OCI-LY7 (cell line): ENCODE results near the gene IRF2. TPM values are rescaled to one million over a fixed set of nuclear protein-coding genes. Genes with fewer than 3 reads are reported as not detected.

ENCODE experiments used
- BruUV-seq: library from RNA; stranded (reverse); fragments of 400-500 nt; replicated peaks from 2 replicates; lab custom pipeline; 2021; lab: Mats Ljungman, UMichigan
- CTCF ChIA-PET: fragments of 300-600 bp; sonication (Branson Sonifier 250); formaldehyde crosslinking; loops from one replicate; lab custom pipeline; 2022; ENCODE audit warnings: antibody characterized with exemption; ENCODE audit not compliant: unreplicated experiment; lab: Charles Lee
- POLR2A ChIA-PET: fragments of 300-600 bp; sonication (Branson Sonifier 250); formaldehyde crosslinking; loops from one replicate; lab custom pipeline; 2022; ENCODE audit warnings: antibody characterized with exemption; lab: Charles Lee
- DNase-seq: peaks from one replicate; pipeline ENCODE4 v3.0.0-alpha.2; 2015; ENCODE audit warnings: low spot score
- H2AFZ ChIP-seq: fragments of 200-600 bp; sonication (generic), shearing (Covaris generic); 2 replicates; pipeline ENCODE4 v1.6.1; 2014; ENCODE audit warnings: mild to moderate bottlenecking, antibody characterized with exemption, low read length, moderate library complexity
- H3K27ac ChIP-seq: fragments of 200-600 bp; sonication (generic); 2 replicates; pipeline ENCODE4 v1.5.1; 2014; ENCODE audit warnings: mixed run types, low read depth, mild to moderate bottlenecking, moderate library complexity, low read length, inconsistent platforms; ENCODE audit not compliant: poor library complexity, severe bottlenecking
- H3K36me3 ChIP-seq: fragments of 200-600 bp; sonication (generic); 2 replicates; pipeline ENCODE4 v1.6.1; 2014; ENCODE audit warnings: mild to moderate bottlenecking, antibody characterized with exemption, low read length, moderate library complexity, mixed read lengths; ENCODE audit not compliant: insufficient read depth
- H3K4me1 ChIP-seq: fragments of 200-600 bp; sonication (generic); 2 replicates; pipeline ENCODE4 v1.5.1; 2014; ENCODE audit warnings: mild to moderate bottlenecking, low read length; ENCODE audit not compliant: insufficient read depth, poor library complexity, severe bottlenecking
- H3K4me2 ChIP-seq: fragments of 200-600 bp; sonication (generic); 2 replicates; pipeline ENCODE4 v1.6.1; 2014; ENCODE audit warnings: mild to moderate bottlenecking, low read length
- H3K4me3 ChIP-seq: fragments of 200-600 bp; sonication (generic); 2 replicates; pipeline ENCODE4 v1.5.1; 2014; ENCODE audit warnings: mild to moderate bottlenecking, low read depth, low read length; ENCODE audit not compliant: poor library complexity, severe bottlenecking
- H3K79me2 ChIP-seq: fragments of 200-600 bp; sonication (generic); 2 replicates; pipeline ENCODE4 v1.6.1; 2016; ENCODE audit warnings: low read depth, mild to moderate bottlenecking, low read length, moderate library complexity, mixed read lengths; ENCODE audit not compliant: insufficient read depth
- H3K9me2 ChIP-seq: fragments of 200-600 bp; sonication (generic); 2 replicates; pipeline ENCODE4 v1.6.1; 2016; ENCODE audit warnings: mild to moderate bottlenecking, low read length, mixed read lengths; ENCODE audit not compliant: insufficient read depth
- H3K9me3 ChIP-seq: fragments of 200-600 bp; sonication (generic); 2 replicates; pipeline ENCODE4 v1.6.1; 2014; ENCODE audit warnings: mild to moderate bottlenecking, mixed run types, low read length, mixed read lengths
- H4K20me1 ChIP-seq: fragments of 200-600 bp; sonication (generic); 2 replicates; pipeline ENCODE4 v1.6.1; 2014; ENCODE audit warnings: mild to moderate bottlenecking, antibody characterized with exemption, low read length, moderate library complexity, mixed read lengths; ENCODE audit not compliant: insufficient read depth
- EZH2phosphoT487 ChIP-seq: fragments of 200-600 bp; sonication (generic); IDR thresholded peaks from 2 replicates; pipeline ENCODE4 v1.6.1; 2018; ENCODE audit warnings: low read depth, borderline replicate concordance, mild to moderate bottlenecking, mixed run types, antibody characterized with exemption, low read length, moderate library complexity, mixed read lengths
- intact Hi-C: fragments of 100-400 bp; cut with micrococcal nuclease; formaldehyde crosslinking; loops from one replicate; pipeline ENCODE4 v1.10.0; 2022; ENCODE audit not compliant: unreplicated experiment
- total RNA-seq, 2 experiments: library from RNA; depleted of rRNA in 1 of 2; stranded (reverse); fragments of >200 nt in 1 of 2; shearing (Covaris generic) in 1 of 2; gene quantifications; 2 replicates each; pipeline ENCODE4 v1.2.3, GENCODE V29; 2014 to 2022
- TF ChIP-seq, protein P1 (sequence below): fragments of 200-600 bp; sonication (generic); conservative IDR thresholded peaks from 2 replicates; pipeline ENCODE4 v1.5.1; 2014; ENCODE audit warnings: mild to moderate bottlenecking, antibody characterized with exemption, low read length, moderate library complexity, mixed read lengths

The IRF2 gene
- total RNA-seq, 2 experiments from 2014 or later: 32.3 to 37.8 TPM

GRCh38 chr4:184361443-184361842 lies 112.9 kb downstream of the IRF2 start:
- Histone ChIP-seq H3K4me3 (no peak overlapping the region), H4K20me1 (no peaks in the 10 kb centered on the region), H3K27ac (no peak overlapping the region), H3K9me3 (no peaks in the 10 kb centered on the region), H3K36me3 (no peaks in the 10 kb centered on the region), H3K4me2 (no peak overlapping the region), H2AFZ (no peak overlapping the region), H3K4me1 (peaks cover 23% of the 10 kb centered on the region), H3K79me2 (no peaks in the 10 kb centered on the region), H3K9me2 (no peaks in the 10 kb centered on the region)
- no peak for DNase-seq
- BruUV-seq: no TSS peak
- intact Hi-C loops: no loop called here
- ChIA-PET CTCF (no interaction called here), POLR2A (interaction anchor here (1.1 to 4.7 kb wide), 7 partner anchors 13 to 170 kb away, joined by 3 to 55 read pairs (median 5); no protein-coding TSS in a partner anchor)
- TF ChIP-seq EZH2phosphoT487: no peak
- TF ChIP-seq, protein P1, sequence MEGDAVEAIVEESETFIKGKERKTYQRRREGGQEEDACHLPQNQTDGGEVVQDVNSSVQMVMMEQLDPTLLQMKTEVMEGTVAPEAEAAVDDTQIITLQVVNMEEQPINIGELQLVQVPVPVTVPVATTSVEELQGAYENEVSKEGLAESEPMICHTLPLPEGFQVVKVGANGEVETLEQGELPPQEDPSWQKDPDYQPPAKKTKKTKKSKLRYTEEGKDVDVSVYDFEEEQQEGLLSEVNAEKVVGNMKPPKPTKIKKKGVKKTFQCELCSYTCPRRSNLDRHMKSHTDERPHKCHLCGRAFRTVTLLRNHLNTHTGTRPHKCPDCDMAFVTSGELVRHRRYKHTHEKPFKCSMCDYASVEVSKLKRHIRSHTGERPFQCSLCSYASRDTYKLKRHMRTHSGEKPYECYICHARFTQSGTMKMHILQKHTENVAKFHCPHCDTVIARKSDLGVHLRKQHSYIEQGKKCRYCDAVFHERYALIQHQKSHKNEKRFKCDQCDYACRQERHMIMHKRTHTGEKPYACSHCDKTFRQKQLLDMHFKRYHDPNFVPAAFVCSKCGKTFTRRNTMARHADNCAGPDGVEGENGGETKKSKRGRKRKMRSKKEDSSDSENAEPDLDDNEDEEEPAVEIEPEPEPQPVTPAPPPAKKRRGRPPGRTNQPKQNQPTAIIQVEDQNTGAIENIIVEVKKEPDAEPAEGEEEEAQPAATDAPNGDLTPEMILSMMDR: no peak

- CTCF ChIA-PET: interaction anchor here (1.0 kb wide), 1 partner anchor 17 kb away, joined by 3 read pairs; no protein-coding TSS in a partner anchor
- no peak overlapping the region for H2AFZ ChIP-seq
Observed at GRCh38 chr4:184359888-184360287, 114.5 kb downstream of the IRF2 start.

More at GRCh38 chr4:184359888-184360287, 114.5 kb downstream of the IRF2 start:
- H3K4me1 ChIP-seq: peaks cover 32% of the 10 kb centered on the region
- no peak overlapping the region for H3K27ac ChIP-seq
- H3K36me3 ChIP-seq: no peaks in the 10 kb centered on the region
- no peaks in the 10 kb centered on the region for H3K9me2 ChIP-seq
- H3K4me3 ChIP-seq: no peak overlapping the region
- no peaks in the 10 kb centered on the region for H3K9me3 ChIP-seq
- no peaks in the 10 kb centered on the region for H3K79me2 ChIP-seq
- no TSS peak for BruUV-seq
- no peak for TF ChIP-seq EZH2phosphoT487
- TF ChIP-seq, protein P1: no peak
- no peaks in the 10 kb centered on the region for H4K20me1 ChIP-seq
- POLR2A ChIA-PET: interaction anchor here (0.7 to 4.7 kb wide), 5 partner anchors 12 to 72 kb away, joined by 3 to 55 read pairs (median 7); no protein-coding TSS in a partner anchor
- intact Hi-C loops: no loop called here
- no peak overlapping the region for H3K4me2 ChIP-seq
- DNase-seq: no peak
